ENCODE data around the gene ZNF556.
A peak's percentile ranks its signal among the peaks of the same experiment; 100 is the strongest.

Gene ZNF556

DNA sequence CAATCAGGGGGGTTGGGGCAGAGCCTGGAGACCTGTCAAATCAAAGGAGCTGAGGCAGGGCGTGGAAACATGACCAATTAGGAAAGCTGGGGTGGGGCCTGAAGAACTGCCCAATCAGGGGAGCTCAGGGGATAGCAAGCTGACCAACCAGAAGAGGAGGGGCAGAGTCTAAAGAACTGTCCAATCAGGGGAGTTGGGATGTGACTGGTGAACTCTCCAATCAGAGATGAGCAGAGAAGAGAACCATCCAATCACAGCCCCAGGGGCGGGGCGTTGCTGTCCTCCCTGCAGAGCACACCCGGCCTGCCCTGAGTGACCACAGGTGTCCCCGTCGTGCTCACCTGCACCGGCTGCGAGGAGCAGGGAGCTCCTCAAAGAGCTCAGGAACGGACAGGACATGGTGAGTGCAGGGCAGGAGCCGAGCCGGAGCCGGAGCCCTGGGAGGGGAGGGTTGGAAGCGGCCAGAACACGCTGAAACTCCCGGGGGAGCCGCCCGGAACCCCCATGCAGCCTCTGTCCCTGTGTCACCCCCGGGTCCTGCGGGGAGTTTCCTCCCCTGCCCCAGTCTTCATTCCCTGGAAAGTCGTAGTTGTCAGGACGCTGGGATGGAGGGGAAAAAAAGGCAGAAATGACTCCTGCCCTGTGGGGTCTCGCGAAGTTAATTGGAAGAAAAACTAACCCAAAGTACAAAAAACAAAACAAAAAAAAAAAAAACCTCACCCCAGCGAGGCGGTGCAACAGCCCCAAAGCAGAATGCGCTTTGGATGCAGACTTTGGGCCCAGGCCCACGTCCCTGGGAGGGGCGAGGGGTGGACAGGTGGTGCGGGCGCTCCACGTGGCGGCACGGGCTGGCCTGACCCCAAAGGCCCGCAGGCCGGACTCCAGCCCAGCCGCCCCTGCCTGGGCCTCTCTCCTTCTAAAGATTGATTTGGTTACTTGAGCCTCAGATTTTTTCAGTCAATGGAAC, at the start of gene ZNF556:
Gene ZNF556, plus strand, starts transcription at position 311 of the 967 bp plus-strand sequence. Its CDS starts 87 bp downstream, at position 398.
- DNase-seq, result peak; percentile 23

- DNase-seq, result peak; percentile 93
Measured at GRCh38 chr19:2819540-2820111, 47.5 kb upstream of the ZNF556 start, which contains the start of gene ZNF554. Gene ZNF554, plus strand, starts transcription at chr19:2819868. Its CDS starts 204 bp downstream, at chr19:2820072.

GRCh38 chr19:2820112-2820702, 46.9 kb upstream of the ZNF556 start:
- no peak for DNase-seq

DNA sequence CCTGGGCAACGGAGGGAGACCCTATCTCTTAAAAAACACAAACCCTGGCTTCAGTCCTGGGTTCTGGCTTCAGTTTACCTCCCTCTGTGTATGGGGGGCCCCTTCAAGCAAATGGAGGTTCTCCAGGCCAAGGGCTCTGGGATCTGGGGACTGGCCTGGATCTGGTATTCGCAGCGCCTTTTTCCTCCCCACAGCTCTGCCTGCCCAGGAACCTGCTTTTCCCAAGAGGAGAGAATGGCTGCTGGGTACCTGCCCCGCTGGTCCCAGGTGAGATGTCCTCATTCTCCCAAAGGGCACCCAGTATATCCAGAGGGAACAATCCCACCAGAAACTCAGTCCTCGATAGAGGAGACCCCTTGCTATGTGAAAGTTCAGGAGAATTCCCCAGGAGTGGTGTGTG, 44.3 kb upstream of the ZNF556 start:
- no peak for DNase-seq

GRCh38 chr19:2823646-2824045, 43.5 kb upstream of the ZNF556 start:
- no peak for DNase-seq

DNA sequence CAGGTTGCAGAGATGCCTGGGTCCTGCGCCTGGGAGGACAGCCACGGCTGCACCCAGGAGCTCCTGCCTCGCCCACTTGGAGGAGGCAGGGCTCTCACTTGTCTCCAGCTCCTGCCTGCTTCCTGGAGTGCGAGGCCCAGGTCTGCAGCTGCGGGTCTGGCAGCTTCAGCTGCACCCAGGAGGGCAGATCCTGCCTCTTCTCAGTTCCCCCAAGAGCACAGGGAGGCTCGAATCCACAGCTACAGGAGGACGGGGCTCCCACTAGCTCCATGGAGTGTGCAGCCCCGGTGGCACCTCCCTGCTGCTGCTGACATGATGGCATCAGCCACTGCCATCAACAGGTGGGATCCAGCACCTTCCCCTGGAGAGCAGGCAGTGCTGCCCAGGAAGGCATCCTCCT, 43.0 kb upstream of the ZNF556 start:
- DNase-seq, result no peak

- DNase-seq, result no peak
Measured at GRCh38 chr19:2827022-2827421, 40.1 kb upstream of the ZNF556 start.

- DNase-seq, result peak; percentile 13
Measured at GRCh38 chr19:2827840-2828489, 39.2 kb upstream of the ZNF556 start.

GRCh38 chr19:2834294-2834871, 32.8 kb upstream of the ZNF556 start:
- no peak for DNase-seq

GRCh38 chr19:2837430-2837829, 29.7 kb upstream of the ZNF556 start:
- DNase-seq, result no peak

GRCh38 chr19:2840794-2841791, 26.0 kb upstream of the ZNF556 start, which contains the start of gene ZNF555:
Gene ZNF555, plus strand, starts transcription at chr19:2841475. Its CDS starts 98 bp downstream, at chr19:2841573.
- peak; percentile 98 for DNase-seq

- DNase-seq, result no peak
Measured at GRCh38 chr19:2841855-2842574, 25.1 kb upstream of the ZNF556 start.

GRCh38 chr19:2845107-2845506, 22.0 kb upstream of the ZNF556 start:
- DNase-seq, result no peak

GRCh38 chr19:2846180-2846894, 20.8 kb upstream of the ZNF556 start:
- DNase-seq, result no peak

GRCh38 chr19:2847507-2847906, 19.6 kb upstream of the ZNF556 start:
- DNase-seq, result no peak

- no peak for DNase-seq
Measured at GRCh38 chr19:2848616-2849015, 18.5 kb upstream of the ZNF556 start.

DNA sequence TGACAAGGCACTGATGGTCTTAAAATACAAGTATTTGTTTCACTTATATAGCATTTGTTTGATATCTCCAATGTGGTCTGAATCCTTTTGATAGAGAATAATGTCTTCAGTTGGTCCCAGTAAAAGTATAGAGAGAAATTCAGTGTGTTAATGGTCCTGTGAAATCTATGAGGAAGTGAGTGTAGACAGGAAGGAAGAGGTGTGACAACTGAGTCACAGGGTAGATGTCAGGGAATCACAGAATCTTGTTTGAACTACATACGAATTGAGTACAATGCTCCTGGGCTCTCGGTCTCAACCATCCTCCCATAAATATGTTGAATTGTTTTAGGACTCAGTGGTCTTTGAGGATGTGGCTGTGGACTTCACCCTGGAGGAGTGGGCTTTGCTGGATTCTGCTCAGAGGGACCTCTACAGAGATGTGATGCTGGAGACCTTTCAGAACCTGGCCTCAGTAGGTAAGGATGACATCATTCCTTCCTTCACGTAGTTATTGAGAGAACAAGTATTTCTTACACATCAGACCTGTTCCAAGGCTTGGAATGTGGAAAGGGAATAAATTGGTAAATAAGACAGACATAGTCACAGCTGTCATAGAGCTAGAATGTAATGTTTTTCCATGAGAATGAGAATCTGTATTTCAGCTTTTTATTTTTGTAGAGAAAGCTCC, 16.7 kb upstream of the ZNF556 start:
- DNase-seq, result no peak

GRCh38 chr19:2852598-2852997, 14.5 kb upstream of the ZNF556 start:
- no peak for DNase-seq

GRCh38 chr19:2853015-2853606, 14.0 kb upstream of the ZNF556 start:
- no peak for DNase-seq
